Left ventricle myocardium superior (tissue), 1 donor: ENCODE data around the gene KLHL11. TPM values are rescaled to one million over a fixed set of nuclear protein-coding genes. Genes with fewer than 3 reads are reported as not detected.
A peak's percentile ranks its signal among the peaks of the same experiment; 100 is the strongest.
"Not testable (repeated sequence)": the region's sequence is repeated elsewhere in the genome, so short reads cannot be mapped to it uniquely, and the experiment has no call there.

Source experiments
- ATAC-seq: fragments of 200-7000 bp; cut with Tn5 transposase; one replicate; pipeline ENCODE4 v1.9.1; 2020; ENCODE audit warnings: mild to moderate bottlenecking, moderate library complexity
- DNase-seq: peaks from one replicate; pipeline ENCODE4 v3.0.0-alpha.2; 2020
- intact Hi-C: fragments of 100-400 bp; cut with micrococcal nuclease; formaldehyde crosslinking; loops from one replicate; pipeline ENCODE4 v1.11.0; 2022
- total RNA-seq: library from RNA; stranded (reverse); fragmentation: NEBNext Ultra II Directional; extraction: Animal tissue kit (Norgen Biotek cat#: 25700); gene quantifications from one replicate; pipeline ENCODE4 v1.2.1, GENCODE V29; 2021
- donor health status: DM: no; HTN: yes; CAD: no; lungs with severe emphysema.

KLHL11 gene
- total RNA-seq, 1 donor from 2014 or later, result 3.5 TPM

- intact Hi-C loops, result no loop called here
- DNase-seq (no peak), ATAC-seq (no peak)
Observed at GRCh38 chr17:41891135-41892020, 26.2 kb upstream of the KLHL11 start.

- ATAC-seq, result no peak
- DNase-seq, result no peak
- intact Hi-C loops, result no loop called here
Observed at GRCh38 chr17:41888332-41888965, 23.2 kb upstream of the KLHL11 start.

GRCh38 chr17:41885733-41886132, 20.5 kb upstream of the KLHL11 start:
- ATAC-seq (no peak), DNase-seq (no peak)
- intact Hi-C loops, result no loop called here

- intact Hi-C loops, result no loop called here
- ATAC-seq, result no peak
Observed at GRCh38 chr17:41882756-41883155, 17.5 kb upstream of the KLHL11 start.

GRCh38 chr17:41880130-41880529, 14.9 kb upstream of the KLHL11 start:
- intact Hi-C loops, result no loop called here
- no peak for DNase-seq

More at GRCh38 chr17:41882756-41883155, 17.5 kb upstream of the KLHL11 start:
- DNase-seq, result no peak

GRCh38 chr17:41874293-41874670, 9.1 kb upstream of the KLHL11 start:
- ATAC-seq, DNase-seq, intact Hi-C loops: not testable (repeated sequence)

More at GRCh38 chr17:41880130-41880529, 14.9 kb upstream of the KLHL11 start:
- no peak for ATAC-seq

- no peak for ATAC-seq
Observed at GRCh38 chr17:41873559-41874292, 8.5 kb upstream of the KLHL11 start.

GRCh38 chr17:41871789-41872188, 6.6 kb upstream of the KLHL11 start:
- intact Hi-C loops, result no loop called here
- no peak for DNase-seq

More at GRCh38 chr17:41873559-41874292, 8.5 kb upstream of the KLHL11 start:
- intact Hi-C loops, result no loop called here
- DNase-seq, result no peak

GRCh38 chr17:41870627-41871026, 5.4 kb upstream of the KLHL11 start:
- DNase-seq, result no peak
- peak; percentile 44 for ATAC-seq
- intact Hi-C loops, result no loop called here

More at GRCh38 chr17:41871789-41872188, 6.6 kb upstream of the KLHL11 start:
- no peak for ATAC-seq

- intact Hi-C loops, result no loop called here
- ATAC-seq (no peak), DNase-seq (no peak)
Observed at GRCh38 chr17:41870097-41870496, 4.9 kb upstream of the KLHL11 start.

- ATAC-seq (no peak), DNase-seq (no peak)
- intact Hi-C loops, result no loop called here
Observed at GRCh38 chr17:41869426-41869825, 4.2 kb upstream of the KLHL11 start.

- DNase-seq (no peak), ATAC-seq (no peak)
- intact Hi-C loops, result no loop called here
Observed at GRCh38 chr17:41868568-41868967, 3.3 kb upstream of the KLHL11 start.

- no peak for DNase-seq
- no peak for ATAC-seq
- intact Hi-C loops, result no loop called here
Observed at GRCh38 chr17:41865596-41865893, 322 bp upstream of the KLHL11 start.

GRCh38 chr17:41864498-41864835, 756 bp downstream of the KLHL11 start:
- peak; percentile 67 for ATAC-seq
- DNase-seq, result no peak
- intact Hi-C loops, result no loop called here

GRCh38 chr17:41863074-41863848, 2.0 kb downstream of the KLHL11 start:
- ATAC-seq (no peak), DNase-seq (no peak)
- intact Hi-C loops, result no loop called here

- intact Hi-C loops, result no loop called here
- DNase-seq, result no peak
- no peak for ATAC-seq
Observed at GRCh38 chr17:41860254-41860931, 4.8 kb downstream of the KLHL11 start.

- DNase-seq, intact Hi-C loops, ATAC-seq: not testable (repeated sequence)
Observed at GRCh38 chr17:41851382-41851781, 13.8 kb downstream of the KLHL11 start.

GRCh38 chr17:41849251-41849990, 15.8 kb downstream of the KLHL11 start:
- intact Hi-C loops, result no loop called here
- DNase-seq (no peak), ATAC-seq (no peak)
